ENCODE data around the gene MXRA7.

DNA sequence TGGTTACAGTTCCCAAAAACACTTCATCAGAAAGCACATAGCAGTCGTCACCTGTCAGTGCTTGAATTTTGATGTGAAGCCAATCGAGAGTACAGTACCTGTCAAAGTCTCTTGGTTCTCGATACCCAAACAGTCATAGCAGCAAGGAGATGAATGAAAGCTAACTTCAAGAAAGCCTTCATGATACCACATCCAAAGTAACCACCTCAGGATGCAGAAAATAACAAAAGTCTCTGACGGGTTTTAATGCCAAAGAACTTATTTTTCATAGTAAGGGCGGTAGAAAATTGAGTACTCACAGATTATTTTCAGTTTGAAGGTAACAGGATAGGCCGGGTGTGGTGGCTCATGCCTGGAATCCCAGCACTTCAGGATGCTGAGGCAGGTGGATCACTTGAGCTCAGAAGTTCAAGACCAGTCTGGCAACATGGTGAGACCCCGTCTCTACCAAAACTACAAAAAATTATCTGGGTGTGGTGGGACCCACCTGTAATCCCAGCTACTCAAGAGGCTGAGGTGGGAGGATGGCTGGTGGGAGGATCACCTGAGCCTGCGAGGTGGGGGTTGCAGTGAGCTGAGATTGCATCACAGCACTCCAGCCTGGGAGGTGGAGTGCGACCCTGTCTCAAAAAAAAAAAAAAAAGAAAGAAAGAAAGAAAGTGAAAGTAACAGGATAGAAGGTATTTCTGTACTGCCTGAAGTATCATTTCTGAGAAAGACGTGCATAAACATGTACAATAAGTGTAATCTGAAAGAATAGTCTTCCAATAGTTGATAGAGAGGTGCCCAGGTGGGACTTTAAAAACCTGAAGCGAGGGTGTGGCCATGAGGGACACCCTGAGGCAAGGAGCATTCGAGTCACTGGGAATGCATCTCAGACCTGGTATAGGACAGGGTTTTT lies 42.5 kb upstream of the MXRA7 start:
- TF ChIP-seq, protein P1, sequence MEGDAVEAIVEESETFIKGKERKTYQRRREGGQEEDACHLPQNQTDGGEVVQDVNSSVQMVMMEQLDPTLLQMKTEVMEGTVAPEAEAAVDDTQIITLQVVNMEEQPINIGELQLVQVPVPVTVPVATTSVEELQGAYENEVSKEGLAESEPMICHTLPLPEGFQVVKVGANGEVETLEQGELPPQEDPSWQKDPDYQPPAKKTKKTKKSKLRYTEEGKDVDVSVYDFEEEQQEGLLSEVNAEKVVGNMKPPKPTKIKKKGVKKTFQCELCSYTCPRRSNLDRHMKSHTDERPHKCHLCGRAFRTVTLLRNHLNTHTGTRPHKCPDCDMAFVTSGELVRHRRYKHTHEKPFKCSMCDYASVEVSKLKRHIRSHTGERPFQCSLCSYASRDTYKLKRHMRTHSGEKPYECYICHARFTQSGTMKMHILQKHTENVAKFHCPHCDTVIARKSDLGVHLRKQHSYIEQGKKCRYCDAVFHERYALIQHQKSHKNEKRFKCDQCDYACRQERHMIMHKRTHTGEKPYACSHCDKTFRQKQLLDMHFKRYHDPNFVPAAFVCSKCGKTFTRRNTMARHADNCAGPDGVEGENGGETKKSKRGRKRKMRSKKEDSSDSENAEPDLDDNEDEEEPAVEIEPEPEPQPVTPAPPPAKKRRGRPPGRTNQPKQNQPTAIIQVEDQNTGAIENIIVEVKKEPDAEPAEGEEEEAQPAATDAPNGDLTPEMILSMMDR (IDR thresholded peaks at IDR 0.05): no peak
- TF ChIP-seq POLR2AphosphoS5 (IDR thresholded peaks at IDR 0.05; ENCODE audit: low read depth, low read length): no peak

Measured in Panc1 (cell line).